ENCODE results near the gene KLHL26.

DNA sequence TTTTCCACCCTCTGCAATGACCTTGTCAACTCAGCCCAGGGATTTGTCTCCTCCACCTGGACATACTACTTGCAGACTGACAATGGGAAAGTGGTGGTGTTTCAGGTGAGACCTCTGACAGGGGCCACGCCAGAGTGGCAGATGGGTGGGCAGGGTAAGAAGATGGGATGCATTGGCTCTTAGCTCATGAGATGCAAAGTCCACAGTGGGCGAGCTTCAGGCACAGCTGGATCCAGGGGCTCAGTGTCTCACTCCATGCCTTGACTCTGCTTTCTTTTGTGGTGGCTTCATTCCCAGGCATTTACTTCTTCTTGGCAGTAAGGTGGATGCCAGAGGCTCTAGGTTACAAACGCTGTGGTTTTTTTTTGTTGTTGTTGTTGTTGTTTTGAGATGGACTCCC, 20.8 kb upstream of the KLHL26 start:
- no peak for TF ChIP-seq POLR2A (IDR thresholded peaks at IDR 0.05)
- TF ChIP-seq, protein P1, sequence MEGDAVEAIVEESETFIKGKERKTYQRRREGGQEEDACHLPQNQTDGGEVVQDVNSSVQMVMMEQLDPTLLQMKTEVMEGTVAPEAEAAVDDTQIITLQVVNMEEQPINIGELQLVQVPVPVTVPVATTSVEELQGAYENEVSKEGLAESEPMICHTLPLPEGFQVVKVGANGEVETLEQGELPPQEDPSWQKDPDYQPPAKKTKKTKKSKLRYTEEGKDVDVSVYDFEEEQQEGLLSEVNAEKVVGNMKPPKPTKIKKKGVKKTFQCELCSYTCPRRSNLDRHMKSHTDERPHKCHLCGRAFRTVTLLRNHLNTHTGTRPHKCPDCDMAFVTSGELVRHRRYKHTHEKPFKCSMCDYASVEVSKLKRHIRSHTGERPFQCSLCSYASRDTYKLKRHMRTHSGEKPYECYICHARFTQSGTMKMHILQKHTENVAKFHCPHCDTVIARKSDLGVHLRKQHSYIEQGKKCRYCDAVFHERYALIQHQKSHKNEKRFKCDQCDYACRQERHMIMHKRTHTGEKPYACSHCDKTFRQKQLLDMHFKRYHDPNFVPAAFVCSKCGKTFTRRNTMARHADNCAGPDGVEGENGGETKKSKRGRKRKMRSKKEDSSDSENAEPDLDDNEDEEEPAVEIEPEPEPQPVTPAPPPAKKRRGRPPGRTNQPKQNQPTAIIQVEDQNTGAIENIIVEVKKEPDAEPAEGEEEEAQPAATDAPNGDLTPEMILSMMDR (IDR thresholded peaks at IDR 0.05), result no peak
